NB4 (cell line): ENCODE data around the gene CRYAB.

Experiments used
- MYC ChIP-seq: IDR thresholded peaks from 2 replicates; pipeline ENCODE4 v1.6.1; 2011; ENCODE audit warnings: low read depth, low read length
- POLR2A ChIP-seq: IDR thresholded peaks from 2 replicates; pipeline ENCODE4 v1.6.1; 2011; ENCODE audit warnings: mild to moderate bottlenecking; ENCODE audit not compliant: insufficient read length; ENCODE audit errors: extremely low read depth
- TF ChIP-seq, protein P1 (sequence below): IDR thresholded peaks from one replicate; pipeline ENCODE4 v1.5.1; 2012; ENCODE audit warnings: low read depth, low read length
- TF ChIP-seq, protein P2 (sequence below): IDR thresholded peaks from 2 replicates; pipeline ENCODE4 v1.6.1; 2011; ENCODE audit warnings: low read depth, low read length

DNA sequence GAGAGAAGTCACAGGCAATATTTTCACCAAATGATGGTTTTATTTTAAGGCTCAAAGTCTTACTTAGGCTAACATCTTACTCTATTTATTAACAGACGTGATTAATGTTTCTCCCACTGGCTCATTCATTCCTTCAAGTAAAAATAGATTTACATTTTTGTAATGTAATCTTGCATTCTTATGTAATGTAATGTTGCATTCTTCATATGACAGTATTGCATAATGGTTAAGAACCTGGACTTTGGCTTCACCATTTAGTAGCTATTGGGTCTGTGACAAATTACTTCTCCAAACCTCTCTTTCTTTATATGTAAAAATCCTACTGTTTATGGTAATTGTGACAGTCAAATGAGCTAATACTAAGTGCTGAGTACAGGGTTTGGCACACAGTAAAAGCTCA, 22.3 kb upstream of the CRYAB start:
- TF ChIP-seq, protein P1, sequence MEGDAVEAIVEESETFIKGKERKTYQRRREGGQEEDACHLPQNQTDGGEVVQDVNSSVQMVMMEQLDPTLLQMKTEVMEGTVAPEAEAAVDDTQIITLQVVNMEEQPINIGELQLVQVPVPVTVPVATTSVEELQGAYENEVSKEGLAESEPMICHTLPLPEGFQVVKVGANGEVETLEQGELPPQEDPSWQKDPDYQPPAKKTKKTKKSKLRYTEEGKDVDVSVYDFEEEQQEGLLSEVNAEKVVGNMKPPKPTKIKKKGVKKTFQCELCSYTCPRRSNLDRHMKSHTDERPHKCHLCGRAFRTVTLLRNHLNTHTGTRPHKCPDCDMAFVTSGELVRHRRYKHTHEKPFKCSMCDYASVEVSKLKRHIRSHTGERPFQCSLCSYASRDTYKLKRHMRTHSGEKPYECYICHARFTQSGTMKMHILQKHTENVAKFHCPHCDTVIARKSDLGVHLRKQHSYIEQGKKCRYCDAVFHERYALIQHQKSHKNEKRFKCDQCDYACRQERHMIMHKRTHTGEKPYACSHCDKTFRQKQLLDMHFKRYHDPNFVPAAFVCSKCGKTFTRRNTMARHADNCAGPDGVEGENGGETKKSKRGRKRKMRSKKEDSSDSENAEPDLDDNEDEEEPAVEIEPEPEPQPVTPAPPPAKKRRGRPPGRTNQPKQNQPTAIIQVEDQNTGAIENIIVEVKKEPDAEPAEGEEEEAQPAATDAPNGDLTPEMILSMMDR = no peak
- TF ChIP-seq MYC (no peak), POLR2A (no peak)
- TF ChIP-seq, protein P2, sequence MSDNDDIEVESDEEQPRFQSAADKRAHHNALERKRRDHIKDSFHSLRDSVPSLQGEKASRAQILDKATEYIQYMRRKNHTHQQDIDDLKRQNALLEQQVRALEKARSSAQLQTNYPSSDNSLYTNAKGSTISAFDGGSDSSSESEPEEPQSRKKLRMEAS = no peak
